Psoas muscle (tissue), 8 donors: ENCODE results near the gene IRX5. TPM values are rescaled to one million over a fixed set of nuclear protein-coding genes. Genes with fewer than 3 reads are reported as not detected.

Experiments used
- ATAC-seq, 4 donors: fragments of 200-7000 bp; cut with Tn5 transposase; one replicate each; pipeline ENCODE4 v1.9.1; 2020; ENCODE audit warnings: moderate library complexity in 3 of 4, mild to moderate bottlenecking in 2 of 4
- DNase-seq, 2 donors: peaks; one replicate each; pipeline ENCODE4 v3.0.0-alpha.2; 2020
- H3K27ac ChIP-seq: fragments of 200-600 bp; one replicate; pipeline ENCODE4 v1.8.0; 2022
- H3K27me3 ChIP-seq, 3 donors: fragments of 200-600 bp in 1 of 3; one replicate each; pipeline versions ENCODE4 v1.6.1 to v1.8.0; 2013 to 2022; ENCODE audit warnings: low read length in 2 of 3, mild to moderate bottlenecking in 2 of 3, moderate library complexity in 1 of 3; ENCODE audit not compliant: insufficient read depth in 3 of 3
- H3K36me3 ChIP-seq, 2 donors: fragments of 200-600 bp in 1 of 2; one replicate each; pipeline versions ENCODE4 v1.6.1 to v1.8.0; 2013 to 2022; ENCODE audit warnings: low read depth in 1 of 2, mild to moderate bottlenecking in 1 of 2, moderate library complexity in 1 of 2; ENCODE audit not compliant: insufficient read depth in 1 of 2
- H3K4me1 ChIP-seq: fragments of 200-600 bp; one replicate; pipeline ENCODE4 v1.8.0; 2022
- H3K4me3 ChIP-seq: fragments of 200-600 bp; one replicate; pipeline ENCODE4 v1.8.0; 2022; ENCODE audit warnings: mild to moderate bottlenecking
- H3K9me3 ChIP-seq: fragments of 200-600 bp; one replicate; pipeline ENCODE4 v1.8.0; 2022
- WGBS, 3 donors: extraction: QIAGEN DNeasy Blood & Tissue Kit; methylation state at CpG; one replicate each; pipeline versions ENCODE4 v1.1.6 to v1.1.7; 2013; 5-methylcytosine and 5-hydroxymethylcytosine counted together
- intact Hi-C, 2 donors: fragments of 100-400 bp; cut with DNase I; formaldehyde crosslinking; loops; one replicate each; pipeline versions ENCODE4 v1.11.0 to v1.14.2; 2022
- polyA plus RNA-seq, 3 donors: library from polyadenylated mRNA; stranded (reverse); fragments of 200-250 nt; gene quantifications; one replicate each; pipeline ENCODE4 v1.2.3, GENCODE V29; 2013
- total RNA-seq, 4 donors: library from RNA; stranded (reverse); fragmentation: NEBNext Ultra II Directional in 2 of 4; extraction: Animal tissue kit (Norgen Biotek cat#: 25700) in 2 of 4; gene quantifications; one replicate each; pipeline versions ENCODE4 v1.2.1 to v1.2.4, GENCODE V29; 2021 to 2023
- TF ChIP-seq, protein P1 (sequence below): fragments of 200-600 bp; IDR thresholded peaks from one replicate; pipeline ENCODE4 v1.8.0; 2022; ENCODE audit warnings: antibody characterized with exemption
- donor health status: healthy with polysubstance abuse.
- donor health status: DM: no; HTN: no; CAD: no; lungs with moderate emphysema.
- donor health status: Bipolar disorder and iron deficiency.
- donor health status: healthy.
- donor health status: DM: yes; HTN: yes; CAD: no.
- donor health status: DM: no; HTN: no; CAD: no.
- donor health status: DM: no; HTN: no; CAD: no.
- donor health status: DM: yes; HTN: yes; CAD: no.

Gene IRX5
- total and polyA plus RNA-seq, 7 donors, result 0.56 to 13.0 (median 5.9) TPM

DNA sequence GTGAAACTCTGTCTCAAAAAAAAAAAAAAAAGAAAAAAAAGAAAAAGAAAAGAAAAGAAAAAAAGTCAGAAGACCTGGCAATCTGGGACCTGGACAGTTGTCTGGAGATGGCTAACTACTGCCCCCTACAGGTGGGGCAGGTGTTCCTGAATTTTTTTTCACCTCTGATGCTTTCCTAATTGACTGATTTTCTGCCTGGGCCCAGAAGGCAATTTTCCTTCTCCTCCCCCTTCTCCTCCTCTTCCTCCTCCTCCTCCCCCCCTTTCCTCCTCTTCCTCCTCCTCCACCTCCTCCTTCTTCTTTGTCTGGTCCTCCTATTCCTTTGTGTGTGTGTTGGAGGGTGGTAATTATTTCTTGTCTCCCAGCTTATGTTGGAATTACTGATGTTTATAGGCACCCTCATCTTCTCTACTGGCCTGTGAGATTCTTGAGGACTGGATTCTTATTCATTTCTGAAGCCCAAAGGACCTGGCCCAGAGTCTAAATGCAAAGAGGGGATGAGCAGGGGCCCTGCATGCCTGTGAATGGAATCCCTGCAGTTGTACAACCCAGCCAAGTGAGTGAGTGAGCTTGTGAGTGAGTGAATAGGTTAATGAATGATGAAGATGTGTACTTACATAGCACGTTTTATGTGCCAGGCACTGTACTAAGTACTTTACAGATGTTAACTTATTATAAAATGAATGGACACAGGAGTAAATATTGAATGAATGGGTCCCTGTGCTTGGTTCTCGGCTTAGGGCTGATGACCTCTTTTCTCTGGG, 26.9 kb downstream of the IRX5 start:
- Histone ChIP-seq H3K27ac (no peak overlapping the region), H3K9me3 (no peaks in the 10 kb centered on the region), H3K36me3 (no peaks in the 10 kb centered on the region), H3K4me3 (no peak overlapping the region), H3K4me1 (no peaks in the 10 kb centered on the region), H3K27me3 (no peaks in the 10 kb centered on the region)
- WGBS, 3 donors, result 89 to 92% (median 91%) methylated on average over 2 of the region's 2 CpGs
- peak in 1 of 4 donors; percentile 65 for ATAC-seq
- TF ChIP-seq, protein P1, sequence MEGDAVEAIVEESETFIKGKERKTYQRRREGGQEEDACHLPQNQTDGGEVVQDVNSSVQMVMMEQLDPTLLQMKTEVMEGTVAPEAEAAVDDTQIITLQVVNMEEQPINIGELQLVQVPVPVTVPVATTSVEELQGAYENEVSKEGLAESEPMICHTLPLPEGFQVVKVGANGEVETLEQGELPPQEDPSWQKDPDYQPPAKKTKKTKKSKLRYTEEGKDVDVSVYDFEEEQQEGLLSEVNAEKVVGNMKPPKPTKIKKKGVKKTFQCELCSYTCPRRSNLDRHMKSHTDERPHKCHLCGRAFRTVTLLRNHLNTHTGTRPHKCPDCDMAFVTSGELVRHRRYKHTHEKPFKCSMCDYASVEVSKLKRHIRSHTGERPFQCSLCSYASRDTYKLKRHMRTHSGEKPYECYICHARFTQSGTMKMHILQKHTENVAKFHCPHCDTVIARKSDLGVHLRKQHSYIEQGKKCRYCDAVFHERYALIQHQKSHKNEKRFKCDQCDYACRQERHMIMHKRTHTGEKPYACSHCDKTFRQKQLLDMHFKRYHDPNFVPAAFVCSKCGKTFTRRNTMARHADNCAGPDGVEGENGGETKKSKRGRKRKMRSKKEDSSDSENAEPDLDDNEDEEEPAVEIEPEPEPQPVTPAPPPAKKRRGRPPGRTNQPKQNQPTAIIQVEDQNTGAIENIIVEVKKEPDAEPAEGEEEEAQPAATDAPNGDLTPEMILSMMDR, result peak; percentile 56
- DNase-seq, result no peak
- intact Hi-C loops, result loop anchor here in 1 of 2 donors (10.0 kb wide), 1 partner anchor 1073 kb away; no protein-coding TSS in a partner anchor

DNA sequence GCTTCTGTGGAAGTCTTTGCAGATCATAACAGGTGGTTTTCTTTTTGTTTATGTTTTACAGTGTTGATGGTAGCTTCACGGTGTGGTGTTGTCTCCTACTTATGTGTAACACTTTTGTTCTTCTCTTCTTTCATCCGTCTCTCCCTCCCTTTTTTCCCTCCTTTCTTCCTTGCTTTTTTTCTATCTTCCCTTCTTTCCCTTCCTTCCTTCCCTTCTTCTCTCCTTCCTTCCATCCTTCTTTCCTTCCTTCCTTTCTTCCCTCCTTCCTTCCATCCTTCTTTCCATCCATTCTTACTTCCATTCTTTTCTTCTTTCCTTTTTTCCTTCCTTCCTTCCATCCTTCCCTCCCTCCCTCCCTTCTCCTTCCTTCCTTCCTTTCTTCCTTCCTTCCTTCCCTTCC, 31.4 kb downstream of the IRX5 start:
- DNase-seq (no peak), ATAC-seq (no peak)
- H3K4me1 ChIP-seq, result no peaks in the 10 kb centered on the region
- H3K9me3 ChIP-seq, result no peaks in the 10 kb centered on the region
- intact Hi-C loops, result no loop called here
- H3K36me3 ChIP-seq, result no peaks in the 10 kb centered on the region
- no peaks in the 10 kb centered on the region for H3K27me3 ChIP-seq
- WGBS, 3 donors, result 62 to 70% (median 63%) methylated on average over 2 of the region's 2 CpGs
- no peak overlapping the region for H3K27ac ChIP-seq
- TF ChIP-seq, protein P1, result no peak
- H3K4me3 ChIP-seq, result no peak overlapping the region

DNA sequence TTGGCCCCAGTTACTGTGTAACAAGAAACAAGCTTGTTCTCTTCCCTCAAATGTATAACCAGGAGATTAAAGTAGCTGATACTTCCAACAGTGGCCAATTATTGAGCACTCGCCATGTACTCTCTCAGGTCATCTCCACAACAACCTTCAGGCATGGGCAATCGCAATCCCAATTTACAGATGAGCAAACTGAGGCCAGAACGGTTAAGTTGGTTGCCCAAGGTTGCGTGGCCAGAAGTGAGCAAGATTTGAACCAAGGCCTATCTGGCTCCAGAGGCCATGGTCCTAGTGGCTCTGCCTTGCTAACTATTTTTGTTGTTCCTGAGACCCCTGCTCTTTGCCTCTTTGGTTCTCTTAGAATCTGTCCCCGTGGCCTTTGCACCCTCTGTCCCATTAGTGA, 33.6 kb downstream of the IRX5 start:
- Histone ChIP-seq H3K4me3 (no peak overlapping the region), H3K27me3 (no peaks in the 10 kb centered on the region), H3K9me3 (no peaks in the 10 kb centered on the region), H3K4me1 (no peaks in the 10 kb centered on the region), H3K27ac (no peak overlapping the region), H3K36me3 (no peaks in the 10 kb centered on the region)
- ATAC-seq (no peak), DNase-seq (no peak)
- TF ChIP-seq, protein P1, result no peak
- WGBS, 3 donors, result 89 to 97% (median 96%) methylated on average over 5 of the region's 5 CpGs
- intact Hi-C loops, result no loop called here

DNA sequence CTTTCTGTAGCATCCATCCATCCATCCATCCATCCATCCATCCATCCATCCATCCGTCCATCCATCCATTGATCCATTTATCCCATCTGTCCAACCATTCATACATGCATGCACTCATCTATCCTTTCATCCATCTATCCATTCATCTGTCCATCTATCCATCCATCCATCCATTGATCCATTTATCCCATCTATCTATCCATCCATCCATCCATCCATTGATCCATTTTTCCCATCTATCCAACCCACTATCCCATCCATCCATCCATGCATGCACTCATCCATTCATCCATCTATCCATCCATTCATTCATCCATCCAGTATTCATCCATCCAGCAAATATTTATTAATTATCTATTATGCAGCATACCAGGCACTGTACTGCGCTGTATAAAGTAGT, 34.8 kb downstream of the IRX5 start:
- H3K36me3 ChIP-seq, result no peaks in the 10 kb centered on the region
- ATAC-seq (no peak), DNase-seq (no peak)
- no peak overlapping the region for H3K27ac ChIP-seq
- H3K4me3 ChIP-seq, result no peak overlapping the region
- no peaks in the 10 kb centered on the region for H3K9me3 ChIP-seq
- H3K4me1 ChIP-seq, result no peaks in the 10 kb centered on the region
- TF ChIP-seq, protein P1, result no peak
- 45 to 90% (median 71%) methylated on average over 2 of the region's 2 CpGs for WGBS, 3 donors
- intact Hi-C loops, result no loop called here
- no peaks in the 10 kb centered on the region for H3K27me3 ChIP-seq

DNA sequence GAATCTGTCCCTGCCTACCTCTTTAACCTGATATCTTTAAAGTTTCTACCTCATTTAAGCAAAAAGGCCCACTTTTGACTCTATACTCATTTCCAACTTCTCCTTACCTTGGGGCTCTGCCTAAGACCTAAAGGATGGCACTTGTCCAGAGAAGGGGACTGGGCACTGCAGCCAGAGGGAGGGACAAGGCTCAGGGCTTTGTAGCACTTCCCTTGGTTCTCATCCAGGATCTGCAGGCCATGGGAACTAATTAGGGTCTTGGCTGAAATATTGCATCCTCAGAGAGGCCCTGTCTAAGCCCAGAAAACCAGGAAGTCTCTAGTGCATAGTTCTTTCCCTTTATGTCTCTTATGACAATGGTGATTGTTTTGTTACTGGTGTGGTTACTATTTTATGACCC, 37.3 kb downstream of the IRX5 start:
- TF ChIP-seq, protein P1, result no peak
- Histone ChIP-seq H3K4me1 (no peaks in the 10 kb centered on the region), H3K4me3 (no peak overlapping the region), H3K36me3 (no peaks in the 10 kb centered on the region), H3K27me3 (no peaks in the 10 kb centered on the region), H3K9me3 (no peaks in the 10 kb centered on the region), H3K27ac (no peak overlapping the region)
- DNase-seq (no peak), ATAC-seq (no peak)
- intact Hi-C loops, result no loop called here
